IPS-18a (cell line): Measurements from ENCODE around the gene GNG14.
A peak's percentile ranks its signal among the peaks of the same experiment; 100 is the strongest.

ENCODE experiments used
- H3K27ac ChIP-seq: one replicate; pipeline ENCODE4 v1.5.1; 2013; ENCODE audit warnings: low read length
- H3K27me3 ChIP-seq: one replicate; pipeline ENCODE4 v1.6.1; 2013; ENCODE audit warnings: mild to moderate bottlenecking, low read length; ENCODE audit not compliant: control insufficient read depth, insufficient read depth
- H3K36me3 ChIP-seq: one replicate; pipeline ENCODE4 v1.6.1; 2013; ENCODE audit warnings: low read depth, low read length; ENCODE audit not compliant: control insufficient read depth
- H3K4me1 ChIP-seq: one replicate; pipeline ENCODE4 v1.6.1; 2013; ENCODE audit warnings: low read depth, low read length; ENCODE audit not compliant: control insufficient read depth
- H3K4me3 ChIP-seq: one replicate; pipeline ENCODE4 v1.5.1; 2013; ENCODE audit warnings: low read length
- H3K9ac ChIP-seq: one replicate; pipeline ENCODE4 v1.6.1; 2013; ENCODE audit warnings: mild to moderate bottlenecking, low read length, moderate library complexity
- H3K9me3 ChIP-seq: one replicate; pipeline ENCODE4 v1.6.1; 2013; ENCODE audit warnings: low read depth, low read length; ENCODE audit not compliant: control insufficient read depth

Gene GNG14

DNA sequence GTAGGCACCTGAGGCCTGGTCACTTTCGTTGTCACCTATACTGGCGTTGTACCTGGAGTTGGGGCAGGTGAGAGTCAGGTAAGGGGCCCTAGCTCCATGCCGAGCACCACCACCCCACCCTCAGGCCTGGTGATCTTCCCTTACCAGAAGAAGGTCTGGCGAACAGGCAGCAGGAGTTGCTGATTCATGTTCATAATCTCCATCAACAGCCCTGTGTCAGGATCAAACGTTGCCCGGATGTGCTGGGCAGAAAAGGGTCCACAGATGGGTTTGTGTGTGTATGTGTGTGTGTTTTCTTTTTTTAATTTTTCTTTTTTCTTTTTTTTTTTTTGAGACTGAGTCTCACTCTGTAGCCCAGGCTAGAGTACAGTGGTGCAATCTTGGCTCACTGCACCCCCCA lies 35.6 kb upstream of the GNG14 start:
- no peaks in the 10 kb centered on the region for H3K9me3 ChIP-seq
- no peaks in the 10 kb centered on the region for H3K4me1 ChIP-seq
- no peaks in the 10 kb centered on the region for H3K36me3 ChIP-seq
- H3K4me3 ChIP-seq = no peak overlapping the region
- H3K27me3 ChIP-seq = no peaks in the 10 kb centered on the region
- no peak overlapping the region for H3K9ac ChIP-seq
- no peak overlapping the region for H3K27ac ChIP-seq

DNA sequence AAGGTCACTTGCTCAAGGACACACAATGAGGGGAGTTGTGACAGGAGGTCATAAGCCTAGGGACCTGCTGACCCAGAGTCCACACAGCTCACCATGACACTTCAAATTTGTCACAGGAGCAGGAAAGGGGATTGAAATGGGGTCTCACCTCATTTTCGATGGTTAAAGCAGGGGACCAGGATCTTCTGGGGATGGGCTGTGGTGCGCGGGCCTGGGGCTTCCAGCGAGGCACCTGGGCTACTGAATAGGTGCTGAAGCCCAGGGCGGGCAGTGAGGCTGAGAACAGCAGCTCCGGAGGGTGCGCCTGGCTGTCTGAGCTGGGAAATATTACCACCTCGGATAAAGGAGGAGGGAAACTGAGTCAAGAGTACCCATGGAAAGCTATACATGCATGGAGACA lies 32.3 kb upstream of the GNG14 start:
- H3K27me3 ChIP-seq = no peaks in the 10 kb centered on the region
- no peak overlapping the region for H3K27ac ChIP-seq
- H3K4me3 ChIP-seq = no peak overlapping the region
- no peak overlapping the region for H3K9ac ChIP-seq
- no peaks in the 10 kb centered on the region for H3K4me1 ChIP-seq
- H3K36me3 ChIP-seq = peaks cover 3% of the 10 kb centered on the region
- H3K9me3 ChIP-seq = no peaks in the 10 kb centered on the region

DNA sequence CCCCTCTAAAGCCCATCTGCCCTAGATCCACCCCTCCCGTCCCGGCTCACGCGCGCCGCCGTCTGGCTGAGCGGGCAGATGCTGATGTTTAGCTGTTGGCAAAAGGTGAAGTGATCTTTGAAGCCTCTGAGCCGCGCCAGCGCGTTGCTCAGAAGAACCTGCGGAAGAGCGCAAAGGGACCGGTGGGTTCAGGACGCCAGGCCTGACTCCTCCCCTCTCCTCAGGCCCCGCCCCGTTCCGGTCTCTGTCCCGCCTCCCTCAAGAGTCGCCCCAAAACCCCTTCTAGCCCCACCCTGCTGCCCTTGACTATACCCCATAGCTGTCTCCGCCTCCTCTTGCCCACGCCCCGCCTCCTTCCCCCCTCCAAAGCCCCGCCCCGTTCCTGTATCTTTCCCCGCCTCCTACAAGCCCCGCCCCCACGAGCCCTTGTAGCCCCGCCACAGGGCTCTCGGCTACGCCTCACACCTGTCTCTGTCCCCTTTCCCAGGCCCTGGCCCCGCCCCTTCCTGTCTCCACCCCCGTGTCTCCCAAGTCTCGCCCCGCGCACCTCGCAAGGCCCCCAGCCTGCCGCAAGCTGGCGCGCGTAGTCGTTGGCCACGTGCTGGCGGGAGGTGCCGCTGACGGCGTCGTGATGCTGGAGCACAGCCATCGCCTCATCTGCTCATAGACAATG lies 30.8 kb upstream of the GNG14 start:
- H3K9me3 ChIP-seq = no peaks in the 10 kb centered on the region
- no peak overlapping the region for H3K9ac ChIP-seq
- H3K4me3 ChIP-seq = no peak overlapping the region
- no peaks in the 10 kb centered on the region for H3K4me1 ChIP-seq
- H3K27me3 ChIP-seq = no peaks in the 10 kb centered on the region
- no peak overlapping the region for H3K27ac ChIP-seq
- peaks cover 9% of the 10 kb centered on the region for H3K36me3 ChIP-seq

DNA sequence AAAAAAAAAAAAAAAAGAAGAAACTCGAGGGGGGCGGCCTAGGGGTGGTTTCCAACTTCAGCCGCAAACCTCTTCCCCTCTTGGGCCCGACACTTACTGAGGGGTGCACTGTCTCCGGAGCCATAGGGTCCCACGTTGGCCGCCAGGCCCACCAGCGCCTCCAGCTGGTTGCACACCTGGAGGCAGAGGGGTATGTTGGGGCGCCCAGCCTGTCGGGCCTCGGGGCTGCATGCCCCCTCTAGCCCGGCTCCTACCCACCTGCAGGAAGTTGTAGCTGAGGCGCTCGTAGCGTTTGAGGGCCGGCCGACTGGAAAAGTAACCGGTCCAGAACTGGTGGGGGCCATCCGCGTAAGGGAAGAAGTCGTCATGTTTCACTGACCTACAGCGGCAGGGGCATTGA lies 29.8 kb upstream of the GNG14 start:
- Histone ChIP-seq H3K4me1 (no peaks in the 10 kb centered on the region), H3K4me3 (no peak overlapping the region)

DNA sequence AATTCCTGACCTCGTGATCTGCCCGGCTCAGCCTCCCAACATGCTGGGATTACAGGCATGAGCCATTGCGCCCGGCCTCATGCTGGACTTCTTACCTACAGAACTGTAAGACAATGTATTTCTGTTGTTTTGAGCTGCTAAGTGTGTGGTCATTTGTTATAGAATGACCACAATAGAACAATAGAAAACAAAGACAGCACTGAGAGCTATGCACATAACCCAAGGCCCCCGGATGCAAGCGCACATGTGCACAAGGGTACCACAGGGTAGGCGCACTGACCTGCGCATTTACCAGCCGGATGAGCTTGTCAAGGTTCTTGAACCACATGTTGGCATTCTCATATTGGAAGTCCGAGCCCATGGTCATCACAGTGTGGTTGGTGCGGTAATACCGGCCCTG lies 26.8 kb upstream of the GNG14 start:
- H3K4me3 ChIP-seq = no peak overlapping the region
- no peak overlapping the region for H3K27ac ChIP-seq
- H3K9ac ChIP-seq = no peak overlapping the region
- H3K27me3 ChIP-seq = no peaks in the 10 kb centered on the region
- H3K4me1 ChIP-seq = no peaks in the 10 kb centered on the region
- peaks cover 12% of the 10 kb centered on the region for H3K36me3 ChIP-seq
- H3K9me3 ChIP-seq = no peaks in the 10 kb centered on the region

More for the DNA sequence above, 29.8 kb upstream of the GNG14 start:
- H3K36me3 ChIP-seq = peaks cover 9% of the 10 kb centered on the region
- no peak overlapping the region for H3K9ac ChIP-seq
- H3K27ac ChIP-seq = no peak overlapping the region
- H3K9me3 ChIP-seq = no peaks in the 10 kb centered on the region
- no peaks in the 10 kb centered on the region for H3K27me3 ChIP-seq

DNA sequence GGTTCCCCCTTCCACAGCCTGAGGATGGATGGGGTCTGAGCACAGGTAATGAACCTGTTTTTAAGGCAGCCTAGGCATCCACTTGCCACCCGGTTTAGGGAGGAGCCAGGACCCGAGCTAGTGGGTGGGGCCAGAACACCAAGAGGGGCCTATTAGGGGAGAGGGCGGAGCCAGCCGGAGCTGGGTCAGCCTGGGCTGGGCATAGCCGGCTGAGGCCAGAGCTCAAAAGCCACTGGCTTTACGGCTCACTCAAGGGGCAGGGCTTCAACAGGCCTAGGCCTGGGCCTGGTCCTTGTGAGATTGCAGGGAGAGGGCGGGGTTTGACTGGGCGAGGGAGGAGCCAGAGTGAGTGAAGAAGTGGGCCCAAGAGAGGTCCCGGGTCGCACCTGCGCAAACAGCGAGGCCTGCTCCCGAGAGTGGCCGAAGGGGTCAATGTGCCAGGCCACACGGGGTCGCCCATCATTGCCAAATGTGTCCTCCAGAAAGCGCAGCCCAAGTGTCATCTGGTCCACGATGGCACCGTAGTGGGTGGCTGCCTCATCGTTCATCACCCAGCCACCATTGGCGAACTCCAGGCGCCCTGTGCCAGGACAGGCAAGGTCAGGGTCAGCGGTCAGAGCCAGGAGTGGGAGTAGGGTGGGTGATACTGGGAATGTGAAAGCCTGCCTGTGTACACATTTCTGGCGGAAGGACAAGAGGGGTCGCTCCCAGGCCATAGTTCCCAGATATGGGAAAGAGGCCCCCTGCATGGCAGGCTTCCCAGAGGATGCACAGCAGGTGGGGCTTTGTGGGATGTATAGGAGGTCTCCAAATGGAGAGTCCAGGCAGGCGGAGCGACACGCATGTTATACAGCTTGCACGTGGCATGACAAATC lies 23.2 kb upstream of the GNG14 start:
- Histone ChIP-seq H3K27ac (no peak overlapping the region), H3K27me3 (no peaks in the 10 kb centered on the region), H3K4me3 (no peak overlapping the region), H3K9ac (no peak overlapping the region), H3K36me3 (peaks cover 12% of the 10 kb centered on the region), H3K9me3 (no peaks in the 10 kb centered on the region), H3K4me1 (no peaks in the 10 kb centered on the region)

DNA sequence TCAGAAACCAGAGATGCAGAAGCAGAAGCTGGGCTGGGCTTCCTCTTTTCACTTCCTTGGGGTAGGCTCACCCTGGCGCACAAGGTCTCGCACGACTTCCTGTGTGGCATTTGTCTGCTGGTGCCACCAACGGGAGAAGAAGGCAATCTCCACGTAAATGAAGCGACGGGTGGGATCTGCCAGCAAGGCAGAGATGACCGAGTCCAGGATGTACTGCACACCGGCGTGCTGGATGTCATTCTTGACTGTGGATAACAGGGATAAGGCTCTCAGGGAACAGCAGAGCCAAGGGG lies 22.6 kb upstream of the GNG14 start:
- Histone ChIP-seq H3K4me1 (no peaks in the 10 kb centered on the region), H3K36me3 (peaks cover 9% of the 10 kb centered on the region), H3K4me3 (no peak overlapping the region), H3K27ac (no peak overlapping the region), H3K27me3 (no peaks in the 10 kb centered on the region), H3K9ac (no peak overlapping the region), H3K9me3 (no peaks in the 10 kb centered on the region)

DNA sequence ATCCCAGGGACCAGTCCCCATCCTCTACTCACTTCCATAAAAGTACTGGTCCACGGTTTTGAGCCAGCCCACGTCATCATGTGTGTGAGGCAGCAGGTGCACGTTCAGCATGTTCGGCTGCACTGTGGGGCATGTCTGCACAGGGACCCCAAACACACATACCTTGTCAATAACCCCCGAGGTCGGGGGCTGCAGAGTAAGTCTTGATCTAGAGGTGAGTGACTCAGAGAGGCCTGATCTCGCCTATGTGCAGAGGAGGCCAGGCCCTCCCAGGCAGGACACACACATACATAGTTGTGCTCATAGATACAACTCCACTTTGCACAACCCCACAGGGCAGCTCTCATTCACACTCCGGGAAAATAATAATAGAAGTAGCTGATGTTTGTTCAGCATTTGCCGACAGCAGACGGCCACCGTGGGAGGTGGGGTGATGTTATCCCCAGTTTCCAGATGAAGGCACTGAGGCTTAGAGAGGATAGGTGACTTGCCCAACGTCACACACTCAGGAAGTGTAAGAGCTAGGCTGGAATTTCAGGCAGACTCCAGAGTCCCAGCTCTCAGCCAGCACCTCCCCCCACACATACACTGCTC lies 22.0 kb upstream of the GNG14 start:
- Histone ChIP-seq H3K36me3 (peaks cover 9% of the 10 kb centered on the region), H3K9ac (peak overlapping the region; percentile 71), H3K4me1 (no peaks in the 10 kb centered on the region), H3K27me3 (no peaks in the 10 kb centered on the region), H3K4me3 (peak overlapping the region; percentile 78), H3K9me3 (no peaks in the 10 kb centered on the region), H3K27ac (no peak overlapping the region)

DNA sequence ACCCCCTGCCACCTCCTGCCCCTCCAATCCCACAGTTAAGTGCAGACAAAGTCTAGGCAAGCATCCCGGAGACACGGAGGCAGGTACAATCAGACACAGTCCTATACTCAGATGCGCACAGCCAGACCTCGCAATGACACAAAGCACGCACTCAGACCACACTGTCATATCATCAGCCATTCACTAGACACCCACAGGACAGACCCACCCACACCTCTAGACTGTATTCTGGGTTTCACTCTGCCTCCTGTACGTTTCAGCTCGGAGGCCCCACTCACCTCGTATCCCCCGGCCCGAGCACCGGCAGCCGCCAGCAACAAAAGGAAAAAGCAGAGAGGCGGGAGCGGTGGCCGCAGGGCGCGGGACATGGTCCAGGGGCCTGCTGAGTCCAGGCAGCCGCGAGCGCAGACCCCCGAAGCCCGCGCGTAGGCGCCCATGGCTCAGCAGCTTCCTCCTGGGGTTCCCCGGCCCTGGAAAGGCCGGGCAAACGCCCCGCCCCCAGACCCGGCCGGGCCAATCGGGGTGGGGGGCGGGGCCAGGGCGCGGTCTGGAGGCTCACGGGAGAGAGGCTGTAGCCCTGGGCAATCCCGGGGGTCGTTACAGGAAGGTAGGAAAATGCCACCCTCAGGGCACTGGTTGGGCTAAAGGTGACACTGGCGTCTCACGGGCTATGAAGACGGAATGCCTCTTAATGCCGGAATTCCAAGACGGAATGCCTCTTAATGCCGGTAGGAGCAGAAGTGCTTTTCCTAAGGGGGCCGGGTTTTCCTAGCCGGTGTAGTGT lies 21.3 kb upstream of the GNG14 start, which contains the start of the genes MAN2B1 and WDR83:
Gene MAN2B1 (minus strand): TSS at position 478 of the 784 bp plus-strand sequence. CDS start 41 bp downstream, at position 437.
Gene WDR83 (plus strand): TSS at position 543 of the 784 bp plus-strand sequence. CDS start 2,984 bp downstream, outside the sequence.
- Histone ChIP-seq H3K36me3 (peaks cover 3% of the 10 kb centered on the region), H3K4me1 (no peaks in the 10 kb centered on the region), H3K9ac (peak within 1 kb of the TSS; percentile 71), H3K27ac (no peak within 1 kb of the TSS), H3K27me3 (no peaks in the 10 kb centered on the region), H3K9me3 (no peaks in the 10 kb centered on the region), H3K4me3 (peak within 1 kb of the TSS; percentile 78)

DNA sequence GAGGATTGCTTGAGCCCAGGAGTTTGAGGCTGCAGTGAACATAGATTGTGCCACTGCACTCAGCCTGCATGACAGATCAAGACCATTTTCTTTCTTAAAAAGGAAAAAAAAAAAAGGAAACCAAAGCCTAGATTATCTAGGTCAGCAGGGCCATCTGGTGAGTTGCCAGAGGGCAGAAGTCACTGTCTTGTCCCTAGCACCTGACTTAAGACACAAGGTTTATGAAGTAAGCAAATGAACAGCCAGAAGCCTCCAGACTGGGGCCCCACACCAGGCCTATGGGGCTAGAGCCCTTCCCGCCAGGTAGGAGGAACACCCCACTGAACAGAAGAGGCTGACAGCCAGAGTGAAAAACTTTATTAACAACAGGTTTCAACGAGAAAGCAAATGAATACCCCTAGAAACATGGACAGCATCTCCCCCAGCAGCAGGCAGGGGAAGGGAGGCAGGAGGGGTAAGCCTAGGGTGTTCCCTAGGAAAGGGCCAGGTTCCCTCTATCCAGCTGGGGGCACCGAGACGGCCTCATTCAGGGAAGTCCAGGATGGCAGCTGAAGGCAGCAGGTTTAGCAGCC lies 20.0 kb upstream of the GNG14 start:
- no peaks in the 10 kb centered on the region for H3K4me1 ChIP-seq
- no peak overlapping the region for H3K27ac ChIP-seq
- H3K9me3 ChIP-seq = no peaks in the 10 kb centered on the region
- no peak overlapping the region for H3K9ac ChIP-seq
- peaks cover 3% of the 10 kb centered on the region for H3K36me3 ChIP-seq
- no peaks in the 10 kb centered on the region for H3K27me3 ChIP-seq
- peak overlapping the region; percentile 80 for H3K4me3 ChIP-seq

DNA sequence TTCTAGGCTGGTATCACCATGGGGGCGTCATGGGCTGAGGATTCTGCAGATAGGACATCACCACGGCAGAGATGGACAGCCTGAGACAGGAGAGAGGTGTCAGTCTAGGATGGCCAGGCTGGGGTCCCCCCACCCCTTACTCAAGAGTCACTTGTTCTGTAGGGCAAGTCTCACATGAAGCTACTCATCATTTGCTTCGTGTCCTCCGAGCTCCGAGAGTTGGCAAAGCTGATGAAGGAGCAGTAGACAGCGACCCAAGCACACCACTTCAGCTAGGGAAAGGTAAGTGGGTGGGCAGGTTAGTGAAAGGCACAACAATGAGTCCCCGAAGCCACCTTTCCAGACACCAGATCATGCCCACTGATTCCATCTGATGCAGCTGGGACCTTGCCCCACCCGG lies 19.5 kb upstream of the GNG14 start:
- Histone ChIP-seq H3K9ac (peak overlapping the region; percentile 78), H3K27ac (no peak overlapping the region), H3K4me3 (peak overlapping the region; percentile 80), H3K36me3 (peaks cover 4% of the 10 kb centered on the region), H3K9me3 (no peaks in the 10 kb centered on the region), H3K27me3 (no peaks in the 10 kb centered on the region), H3K4me1 (no peaks in the 10 kb centered on the region)
